A549 (cell line): Measurements from ENCODE around the gene SLC25A47.

Experiments
- CEBPB ChIP-seq, 2 experiments: fragments of >200 bp in 1 of 2; sonication (Bioruptor Twin) in 1 of 2; formaldehyde crosslinking in 1 of 2; IDR thresholded peaks; 2 replicates each; pipeline ENCODE4 v1.6.1; 2012 to 2016
- CTCF ChIP-seq: fragments of >200 bp; sonication (Bioruptor Twin); formaldehyde crosslinking; IDR thresholded peaks from 3 replicates; pipeline ENCODE4 v1.5.1; 2016
- EP300 ChIP-seq, 2 experiments: fragments of >200 bp; sonication (Bioruptor Twin); formaldehyde crosslinking; IDR thresholded peaks; 2 replicates in 1 of 2; 3 replicates in 1 of 2; pipeline ENCODE4 v1.6.1; 2016 to 2017
- GATA3 ChIP-seq: IDR thresholded peaks from 2 replicates; pipeline ENCODE4 v1.6.1; 2012; ENCODE audit warnings: borderline replicate concordance
- HDAC2 ChIP-seq: fragments of 200-600 bp; sonication (generic); IDR thresholded peaks from 2 replicates; pipeline ENCODE4 v1.6.1; 2016
- HES2 ChIP-seq: fragments of >200 bp; sonication (Bioruptor Twin); formaldehyde crosslinking; IDR thresholded peaks from 2 replicates; pipeline ENCODE4 v1.6.1; 2016
- MAX ChIP-seq: IDR thresholded peaks from 2 replicates; pipeline ENCODE4 v1.6.1; 2012
- NR3C1 ChIP-seq: fragments of >200 bp; sonication (Bioruptor Twin); formaldehyde crosslinking; IDR thresholded peaks from 3 replicates; pipeline ENCODE4 v1.6.1; 2017
- POLR2A ChIP-seq: IDR thresholded peaks from 2 replicates; pipeline ENCODE4 v1.6.1; 2012; ENCODE audit warnings: mild to moderate bottlenecking, low read length
- POLR2AphosphoS2 ChIP-seq: conservative IDR thresholded peaks from 2 replicates; pipeline ENCODE4 v1.6.1; 2012; ENCODE audit warnings: low read length, improper control_type of control experiment, inconsistent platforms
- REST ChIP-seq: fragments of 200-600 bp; sonication (generic); IDR thresholded peaks from 2 replicates; pipeline ENCODE4 v1.6.1; 2016; ENCODE audit warnings: antibody characterized with exemption, mild to moderate bottlenecking, moderate library complexity
- TP53 ChIP-seq: fragments of 250-450 bp; sonication (Bioruptor Pico); IDR thresholded peaks from 2 replicates; pipeline ENCODE4 v1.5.0; 2021; ENCODE audit warnings: mild to moderate bottlenecking, moderate library complexity
- ZFP36 ChIP-seq: fragments of 450-650 bp; IDR thresholded peaks from 2 replicates; pipeline ENCODE4 v1.6.1; 2014; ENCODE audit warnings: borderline replicate concordance; ENCODE audit not compliant: partially characterized antibody
- TF ChIP-seq, protein P1 (sequence below): fragments of 450-650 bp; IDR thresholded peaks from 2 replicates; pipeline ENCODE4 v1.6.1; 2014; ENCODE audit warnings: antibody characterized with exemption

DNA sequence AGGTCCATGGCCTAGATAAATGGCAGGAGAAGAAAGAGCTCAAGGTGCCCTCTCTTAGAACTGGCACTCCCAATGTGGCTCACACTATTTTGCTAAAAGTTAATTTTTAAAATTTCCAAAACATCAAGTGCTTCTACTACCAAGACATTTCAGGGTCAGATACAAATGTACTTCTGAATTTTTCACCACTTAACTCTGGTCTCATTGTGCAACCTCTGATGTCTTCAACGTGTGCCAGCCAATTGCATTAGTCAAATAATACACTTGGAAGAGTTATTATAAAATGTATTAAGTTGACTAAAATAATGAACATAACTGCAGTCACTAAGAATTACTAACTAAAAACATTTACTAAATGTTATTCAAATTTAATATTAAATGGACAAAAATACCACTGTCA is 41.3 kb downstream of the SLC25A47 start:
- no peak for TF ChIP-seq ZFP36
- no peak for TF ChIP-seq CTCF
- no peak for TF ChIP-seq HDAC2
- no peak for TF ChIP-seq TP53
- TF ChIP-seq NR3C1: no peak
- TF ChIP-seq POLR2AphosphoS2: no peak
- no peak for TF ChIP-seq EP300 (IDR thresholded peaks at IDR 0.05)
- no peak for TF ChIP-seq GATA3
- no peak for TF ChIP-seq MAX
- TF ChIP-seq CEBPB (IDR thresholded peaks at IDR 0.05): no peak
- TF ChIP-seq, protein P1, sequence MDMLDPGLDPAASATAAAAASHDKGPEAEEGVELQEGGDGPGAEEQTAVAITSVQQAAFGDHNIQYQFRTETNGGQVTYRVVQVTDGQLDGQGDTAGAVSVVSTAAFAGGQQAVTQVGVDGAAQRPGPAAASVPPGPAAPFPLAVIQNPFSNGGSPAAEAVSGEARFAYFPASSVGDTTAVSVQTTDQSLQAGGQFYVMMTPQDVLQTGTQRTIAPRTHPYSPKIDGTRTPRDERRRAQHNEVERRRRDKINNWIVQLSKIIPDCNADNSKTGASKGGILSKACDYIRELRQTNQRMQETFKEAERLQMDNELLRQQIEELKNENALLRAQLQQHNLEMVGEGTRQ: no peak
- no peak for TF ChIP-seq REST
- TF ChIP-seq HES2: no peak
- TF ChIP-seq POLR2A: no peak
